Measurements from ENCODE around the gene FBXO36. TPM values are rescaled to one million over a fixed set of nuclear protein-coding genes. Genes with fewer than 3 reads are reported as not detected.

FBXO36 gene
- total and polyA plus RNA-seq, 2 donors (not counting 3 experiments of a cell fraction or from before 2014, with no cell fraction given), result 0.53 to 1.2 TPM

DNA sequence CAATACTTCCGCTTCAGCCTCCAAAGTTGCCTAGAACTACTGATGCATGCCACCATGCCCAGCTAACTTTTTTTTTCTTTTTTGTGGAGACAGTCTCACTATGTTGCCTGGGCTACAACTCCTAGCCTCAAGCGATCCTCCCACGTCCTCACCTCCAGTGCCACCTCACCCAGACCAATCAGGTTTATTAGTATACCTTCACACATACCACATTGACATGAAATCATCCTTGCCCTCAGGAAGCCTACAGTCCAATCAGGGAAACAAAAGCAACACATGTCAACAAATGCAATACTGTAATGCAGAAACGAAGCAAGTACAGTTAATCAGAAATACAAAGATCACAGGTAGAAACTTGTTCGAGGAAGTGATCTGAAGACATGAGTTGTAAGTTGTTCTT lies 4.5 kb upstream of the FBXO36 start:
- no peak overlapping the region for H3K4me2 ChIP-seq (ENCODE audit: insufficient read depth, low read length)
- FAIRE-seq (no peak), DNase-seq (ENCODE audit: low read depth, low spot score) (no peak)
- no TSS peak for BruUV-seq (replicated peaks)
- no peaks in the 10 kb centered on the region for H3K9me3 ChIP-seq (replicated peaks; ENCODE audit: control insufficient read depth, insufficient read depth, low read length)
- ChIA-PET POLR2A (no interaction called here), CTCF (interaction anchor here (1.3 kb wide), 1 partner anchor 116 kb away, joined by 3 read pairs; no protein-coding TSS in a partner anchor)
- dilution Hi-C loops (cut with MboI; ENCODE audit: extremely low pct_ligation_motif_present, low sequenced_read_pairs) (no loop called here), intact Hi-C loops (cut with micrococcal nuclease) (no loop called here)
- no peaks in the 10 kb centered on the region for H3K27me3 ChIP-seq (ENCODE audit: control insufficient read depth in 2 of 2, insufficient read depth in 2 of 2, low read length in 2 of 2)
- H2AFZ ChIP-seq (ENCODE audit: low read depth, low read length), result no peak overlapping the region
- H3K36me3 ChIP-seq (ENCODE audit: control insufficient read depth in 2 of 2, extremely low read depth in 1 of 2, insufficient read depth in 2 of 2, low read length in 2 of 2), result peaks cover 2 to 6% of the 10 kb centered on the region in 2 experiments
- H3K79me2 ChIP-seq (ENCODE audit: control insufficient read depth, insufficient read depth, low read length), result peaks cover 85% of the 10 kb centered on the region
- H3K4me1 ChIP-seq (ENCODE audit: control insufficient read depth, extremely low read depth, insufficient read depth, low read length), result peaks cover 10% of the 10 kb centered on the region
- H3K27ac ChIP-seq (ENCODE audit: insufficient read depth, low read depth, low read length), result no peak overlapping the region
- TF ChIP-seq POLR2A (IDR thresholded peaks at IDR 0.05; ENCODE audit: low read depth, low read length), result no peak
- TF ChIP-seq EZH2 (IDR thresholded peaks at IDR 0.05; ENCODE audit: borderline replicate concordance, low read depth, low read length, severe bottlenecking), result no peak
- no peak for TF ChIP-seq GATA2 (IDR thresholded peaks at IDR 0.05; ENCODE audit: insufficient read depth, insufficient read length, low read depth, low read length)
- no peak for TF ChIP-seq POLR2AphosphoS5 (IDR thresholded peaks at IDR 0.05; ENCODE audit: insufficient read depth, low read depth, low read length)
- no peak for TF ChIP-seq MYC (IDR thresholded peaks at IDR 0.05; ENCODE audit: low read depth, low read length)
- TF ChIP-seq JUN (IDR thresholded peaks at IDR 0.05; ENCODE audit: borderline replicate concordance, insufficient read depth, insufficient read length, low read depth), result no peak
- TF ChIP-seq, protein P1, sequence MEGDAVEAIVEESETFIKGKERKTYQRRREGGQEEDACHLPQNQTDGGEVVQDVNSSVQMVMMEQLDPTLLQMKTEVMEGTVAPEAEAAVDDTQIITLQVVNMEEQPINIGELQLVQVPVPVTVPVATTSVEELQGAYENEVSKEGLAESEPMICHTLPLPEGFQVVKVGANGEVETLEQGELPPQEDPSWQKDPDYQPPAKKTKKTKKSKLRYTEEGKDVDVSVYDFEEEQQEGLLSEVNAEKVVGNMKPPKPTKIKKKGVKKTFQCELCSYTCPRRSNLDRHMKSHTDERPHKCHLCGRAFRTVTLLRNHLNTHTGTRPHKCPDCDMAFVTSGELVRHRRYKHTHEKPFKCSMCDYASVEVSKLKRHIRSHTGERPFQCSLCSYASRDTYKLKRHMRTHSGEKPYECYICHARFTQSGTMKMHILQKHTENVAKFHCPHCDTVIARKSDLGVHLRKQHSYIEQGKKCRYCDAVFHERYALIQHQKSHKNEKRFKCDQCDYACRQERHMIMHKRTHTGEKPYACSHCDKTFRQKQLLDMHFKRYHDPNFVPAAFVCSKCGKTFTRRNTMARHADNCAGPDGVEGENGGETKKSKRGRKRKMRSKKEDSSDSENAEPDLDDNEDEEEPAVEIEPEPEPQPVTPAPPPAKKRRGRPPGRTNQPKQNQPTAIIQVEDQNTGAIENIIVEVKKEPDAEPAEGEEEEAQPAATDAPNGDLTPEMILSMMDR (IDR thresholded peaks at IDR 0.05; ENCODE audit: extremely low read depth in 1 of 2, insufficient read depth in 1 of 2, low read depth in 1 of 2, low read length in 2 of 2), result no peak
- TF ChIP-seq, protein P2, sequence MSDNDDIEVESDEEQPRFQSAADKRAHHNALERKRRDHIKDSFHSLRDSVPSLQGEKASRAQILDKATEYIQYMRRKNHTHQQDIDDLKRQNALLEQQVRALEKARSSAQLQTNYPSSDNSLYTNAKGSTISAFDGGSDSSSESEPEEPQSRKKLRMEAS (IDR thresholded peaks at IDR 0.05; ENCODE audit: insufficient read depth, insufficient read length), result no peak
- no peak for TF ChIP-seq FOS (IDR thresholded peaks at IDR 0.05; ENCODE audit: borderline replicate concordance, insufficient read depth, low read length)
- peaks cover 25% of the 10 kb centered on the region for H4K20me1 ChIP-seq (replicated peaks; ENCODE audit: control insufficient read depth, extremely low read depth, insufficient read depth, low read length)
- no peaks in the 10 kb centered on the region for H3K9me1 ChIP-seq (replicated peaks; ENCODE audit: control insufficient read depth, extremely low read depth, insufficient read depth, low read length)
- H3K9ac ChIP-seq (replicated peaks; ENCODE audit: extremely low read depth, insufficient read depth, low read length), result no peak overlapping the region
- H3K4me3 ChIP-seq (replicated peaks in 1 of 3; ENCODE audit: insufficient read depth in 1 of 3, low read depth in 1 of 3, low read length in 3 of 3), result no peak overlapping the region
